Measurements from ENCODE around the gene OCA2.

The OCA2 gene

DNA sequence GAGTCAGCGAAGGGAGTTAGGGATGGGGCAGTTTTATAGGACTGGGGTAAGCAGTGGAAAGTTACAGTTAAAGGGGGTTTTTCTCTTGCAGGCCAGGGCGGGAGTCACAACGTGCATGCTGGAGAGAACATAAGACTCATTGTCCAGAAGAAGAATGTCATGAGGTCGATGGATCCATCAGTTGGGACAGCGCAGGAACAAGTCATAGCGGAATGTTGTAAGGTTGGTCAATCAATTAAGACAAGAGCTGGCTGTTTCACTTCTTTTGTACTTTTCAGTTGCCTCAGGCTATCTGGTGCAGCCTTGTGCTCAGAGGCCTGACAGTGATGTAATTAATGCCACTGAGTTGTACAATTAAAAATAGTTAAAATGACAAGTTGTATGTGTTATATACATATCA lies 165.6 kb downstream of the OCA2 start:
- DNase-seq = no peak

- no peak for DNase-seq
Measured at GRCh38 chr15:27932600-27932999, 166.5 kb downstream of the OCA2 start.

- DNase-seq = no peak
Measured at GRCh38 chr15:27928386-27928785, 170.7 kb downstream of the OCA2 start.

GRCh38 chr15:27912283-27912682 lies 186.8 kb downstream of the OCA2 start:
- no peak for DNase-seq

- DNase-seq = no peak
Measured at GRCh38 chr15:27906802-27907201, 192.3 kb downstream of the OCA2 start.

GRCh38 chr15:27903405-27903804 lies 195.7 kb downstream of the OCA2 start:
- DNase-seq = no peak

DNA sequence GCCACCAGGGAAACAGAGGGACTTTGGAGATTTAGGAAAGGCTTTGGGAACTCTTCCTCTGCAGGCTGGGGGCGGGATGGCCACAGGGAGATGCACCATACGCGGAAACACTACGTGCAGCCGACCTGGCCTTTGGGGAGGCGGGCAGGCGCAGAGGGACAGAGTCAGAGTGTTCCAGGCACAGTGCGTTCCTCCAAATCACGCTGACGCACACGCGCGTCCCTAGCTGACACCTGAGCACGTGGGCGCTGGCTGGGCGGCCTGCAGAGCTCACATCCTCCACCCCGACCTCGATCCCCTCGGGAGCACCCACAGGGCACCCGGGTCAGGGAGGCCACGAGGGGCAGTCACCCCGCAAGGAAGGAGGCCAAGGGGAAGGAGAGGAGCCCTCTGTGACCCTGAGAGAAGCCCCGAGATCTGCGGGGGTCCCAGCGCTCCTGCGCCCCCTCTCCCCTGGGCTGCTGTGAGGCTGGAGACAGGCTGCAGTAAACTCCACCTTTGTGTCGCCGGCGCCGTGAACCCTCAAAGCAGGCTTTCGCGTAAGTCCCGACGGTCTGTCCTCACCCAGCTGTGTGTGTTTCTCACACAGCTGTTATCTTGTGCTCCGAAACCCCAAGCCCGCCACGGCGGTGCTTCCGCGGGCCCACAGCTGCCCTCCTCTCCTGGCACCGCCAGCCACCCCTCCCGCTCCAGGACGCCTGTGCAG lies 196.3 kb downstream of the OCA2 start:
- no peak for DNase-seq

GRCh38 chr15:27899583-27900285 lies 199.4 kb downstream of the OCA2 start:
- no peak for DNase-seq

DNA sequence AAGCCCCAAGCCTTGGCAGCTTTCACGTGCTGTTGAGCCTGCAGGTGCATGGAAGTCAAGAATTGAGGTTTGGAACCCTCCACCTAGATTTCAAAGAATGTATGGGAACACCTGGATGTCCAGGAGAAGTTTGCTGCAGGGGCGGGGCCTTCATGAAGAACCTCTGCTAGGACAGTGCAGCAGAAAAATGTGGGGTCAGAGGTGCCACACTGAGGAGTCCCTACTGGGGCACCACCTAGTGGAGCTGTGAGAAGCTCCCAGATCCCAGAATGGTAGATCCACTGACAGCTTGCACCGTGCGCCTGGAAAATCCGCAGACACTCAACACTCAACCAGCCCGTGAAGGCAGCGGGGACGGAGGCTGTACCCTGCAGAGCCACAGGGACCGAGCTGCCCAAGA lies 201.6 kb downstream of the OCA2 start:
- no peak for DNase-seq

DNA sequence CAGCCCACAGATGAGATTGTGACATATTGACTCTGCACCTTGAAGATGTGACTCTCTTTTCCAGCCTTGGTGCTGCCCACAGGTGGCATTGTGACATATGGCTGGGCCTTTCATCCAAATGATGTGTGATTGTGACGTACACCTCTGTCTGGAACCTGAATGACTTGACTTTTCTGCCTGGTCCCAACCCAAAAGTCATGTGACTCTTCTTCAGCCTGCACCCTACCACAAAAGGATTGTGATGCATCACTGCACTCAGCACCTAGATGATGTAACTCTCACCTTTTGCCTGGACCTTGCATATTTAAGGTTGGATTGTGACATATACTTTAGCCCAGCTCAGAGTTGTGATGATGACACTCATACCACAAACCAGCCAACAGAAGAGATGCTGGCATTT lies 204.5 kb downstream of the OCA2 start:
- no peak for DNase-seq

DNA sequence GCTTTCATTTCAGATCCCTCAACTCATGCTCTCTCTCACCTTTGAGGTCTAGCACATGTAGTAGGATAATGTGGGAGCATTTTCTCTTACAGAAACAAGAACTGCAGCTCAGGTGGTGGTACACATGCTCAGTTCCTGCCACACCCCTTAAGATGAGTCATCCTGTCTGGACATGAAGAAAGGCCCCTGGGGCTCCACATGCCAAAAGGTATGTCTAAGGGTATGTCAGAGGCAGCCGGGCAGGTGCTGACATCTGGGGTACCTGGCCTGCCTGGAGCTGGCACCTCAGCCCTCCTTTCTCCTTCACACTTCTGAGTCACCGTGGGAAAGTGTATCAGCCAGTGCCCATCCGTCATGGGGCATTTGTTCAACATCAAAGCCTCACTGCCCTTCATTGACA lies 209.9 kb downstream of the OCA2 start:
- DNase-seq = no peak

DNA sequence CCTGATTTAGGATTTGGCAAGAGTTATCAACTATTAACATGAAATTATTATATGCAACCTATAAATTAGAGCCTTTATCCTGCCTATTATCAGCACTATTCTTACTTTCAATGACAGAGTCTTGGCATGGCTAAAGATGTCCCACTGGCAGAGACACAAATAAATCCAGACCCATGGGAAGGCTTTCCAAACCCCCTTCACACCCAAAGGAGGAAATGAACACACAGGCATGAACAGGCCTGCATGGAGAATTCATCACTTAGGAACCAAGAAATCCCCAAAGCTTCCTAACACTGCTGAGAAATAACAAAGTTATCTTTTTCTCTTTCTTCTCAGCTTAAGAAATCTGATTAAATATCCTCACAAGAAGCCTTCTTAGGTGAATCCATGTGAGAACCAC lies 213.9 kb downstream of the OCA2 start:
- no peak for DNase-seq

DNA sequence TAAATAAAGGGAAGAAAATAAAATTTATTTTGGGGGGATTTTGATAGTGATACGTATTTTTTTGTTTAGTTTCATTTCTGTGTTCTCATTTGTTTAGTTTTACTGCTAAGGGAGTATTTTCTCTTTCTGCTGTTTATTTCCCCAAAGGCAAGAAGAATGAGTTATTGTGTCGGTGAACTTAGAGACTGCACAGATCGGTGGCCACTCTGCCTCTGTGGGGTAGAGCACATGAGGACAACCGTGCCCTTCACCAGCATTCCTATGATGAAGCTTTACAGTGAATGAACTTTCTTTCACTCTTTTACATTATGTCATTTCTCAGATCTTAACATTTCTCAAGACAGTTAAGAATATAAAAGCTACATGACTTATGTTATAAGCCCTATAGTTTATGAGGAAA lies 214.4 kb downstream of the OCA2 start:
- no peak for DNase-seq

- DNase-seq = no peak
Measured at GRCh38 chr15:27878841-27879240, 220.3 kb downstream of the OCA2 start.

GRCh38 chr15:27873828-27874227 lies 225.3 kb downstream of the OCA2 start:
- DNase-seq = no peak

DNA sequence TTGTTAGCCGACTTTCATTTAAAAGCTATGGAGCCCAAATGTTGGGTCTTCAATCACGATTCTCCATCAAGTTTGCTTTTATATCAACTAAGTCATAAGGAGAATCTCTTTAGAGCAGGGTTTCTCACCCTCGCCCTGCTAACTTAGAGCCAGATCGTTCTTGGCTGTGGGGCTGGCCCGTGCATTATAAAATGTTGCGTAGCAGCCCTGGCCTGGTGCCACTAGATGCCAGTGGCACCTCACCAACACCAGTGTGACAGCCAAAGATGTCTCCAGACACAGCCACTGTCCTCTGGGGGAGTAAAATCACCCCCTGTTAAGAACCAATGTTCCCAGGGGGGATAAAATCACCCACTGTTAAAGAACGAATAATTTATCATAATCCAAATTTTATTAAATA lies 226.1 kb downstream of the OCA2 start:
- no peak for DNase-seq

GRCh38 chr15:27872355-27872754 lies 226.8 kb downstream of the OCA2 start:
- DNase-seq = no peak

- DNase-seq = no peak
Measured at GRCh38 chr15:27871902-27872260, 227.2 kb downstream of the OCA2 start.

GRCh38 chr15:27871078-27871901 lies 227.8 kb downstream of the OCA2 start:
- DNase-seq = no peak

- no peak for DNase-seq
Measured at GRCh38 chr15:27870320-27870719, 228.8 kb downstream of the OCA2 start.

- no peak for DNase-seq
Measured at GRCh38 chr15:27869697-27870281, 229.3 kb downstream of the OCA2 start.

DNA sequence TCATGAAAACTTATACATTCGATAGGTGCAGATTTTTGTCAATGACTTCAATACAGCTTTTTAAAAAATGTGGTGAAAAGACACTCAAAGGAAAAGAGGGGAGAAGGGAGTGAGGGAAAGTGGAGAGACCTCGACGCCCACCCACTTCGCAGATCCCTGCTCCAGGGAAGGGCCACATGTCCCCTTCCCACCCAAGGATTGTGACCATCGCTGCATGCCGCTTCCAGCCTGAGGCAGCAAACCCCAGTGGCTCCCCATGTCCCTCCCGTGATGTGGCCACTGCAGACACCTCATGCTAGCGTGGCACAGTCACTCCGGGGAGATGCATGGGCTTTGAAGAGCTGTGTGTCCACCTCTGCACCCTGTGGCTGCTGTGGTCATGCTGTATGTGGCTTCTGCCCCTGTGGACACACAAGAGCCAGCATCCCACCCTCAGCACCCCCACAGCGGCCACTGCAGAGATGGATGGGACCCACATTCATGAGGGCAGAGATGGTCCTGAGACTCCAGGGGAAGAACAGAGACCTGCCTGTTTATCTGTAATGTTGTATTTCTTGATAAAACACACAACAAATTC lies 230.2 kb downstream of the OCA2 start:
- no peak for DNase-seq

- no peak for DNase-seq
Measured at GRCh38 chr15:27867861-27868260, 231.3 kb downstream of the OCA2 start.
